KMS-11 (cell line): ENCODE results near the gene DHRS2.

ENCODE experiments used
- H2AFZ ChIP-seq: fragments of 200-600 bp; sonication (generic); 2 replicates; pipeline ENCODE4 v1.6.1; 2016; ENCODE audit warnings: antibody characterized with exemption, mixed run types, low read depth
- H3K27ac ChIP-seq: fragments of 200-600 bp; sonication (generic); 2 replicates; pipeline ENCODE4 v1.6.1; 2016; ENCODE audit warnings: mild to moderate bottlenecking, mixed run types
- H3K27me3 ChIP-seq: fragments of 200-600 bp; sonication (generic); 2 replicates; pipeline ENCODE4 v1.6.1; 2017; ENCODE audit warnings: mild to moderate bottlenecking, low read depth, mixed run types, moderate library complexity; ENCODE audit not compliant: insufficient read depth
- H3K36me3 ChIP-seq: fragments of 200-600 bp; sonication (generic); 2 replicates; pipeline ENCODE4 v1.6.1; 2017; ENCODE audit warnings: mild to moderate bottlenecking, mixed run types; ENCODE audit not compliant: insufficient read depth
- H3K4me1 ChIP-seq: fragments of 200-600 bp; sonication (generic); 2 replicates; pipeline ENCODE4 v1.6.1; 2016; ENCODE audit warnings: mild to moderate bottlenecking, low read depth, mixed run types; ENCODE audit not compliant: poor library complexity, severe bottlenecking
- H3K4me2 ChIP-seq: fragments of 200-600 bp; sonication (generic); 2 replicates; pipeline ENCODE4 v1.7.0; 2016; ENCODE audit warnings: mild to moderate bottlenecking, mixed run types
- H3K4me3 ChIP-seq: fragments of 200-600 bp; sonication (generic); IDR thresholded peaks from 2 replicates; pipeline ENCODE4 v1.6.1; 2017; ENCODE audit warnings: low read depth, low read length, mixed read lengths; ENCODE audit not compliant: insufficient read depth
- H3K79me2 ChIP-seq: fragments of 200-600 bp; sonication (generic); 2 replicates; pipeline ENCODE4 v1.6.1; 2016; ENCODE audit warnings: low read depth, mixed run types; ENCODE audit not compliant: insufficient read depth
- H3K9ac ChIP-seq: fragments of 200-600 bp; sonication (generic); 2 replicates; pipeline ENCODE4 v1.6.1; 2016; ENCODE audit warnings: mild to moderate bottlenecking, mixed run types
- H4K20me1 ChIP-seq: fragments of 200-600 bp; sonication (generic); 2 replicates; pipeline ENCODE4 v1.6.1; 2016; ENCODE audit warnings: mild to moderate bottlenecking, mixed run types; ENCODE audit not compliant: insufficient read depth
- CTCF ChIP-seq: fragments of 200-600 bp; sonication (generic); conservative IDR thresholded peaks from 2 replicates; pipeline ENCODE4 v1.6.1; 2017; ENCODE audit warnings: low read depth, mild to moderate bottlenecking, antibody characterized with exemption, low read length, moderate library complexity, mixed read lengths

DHRS2 gene

GRCh38 chr14:23663127-23663526 is 27.0 kb downstream of the DHRS2 start:
- H3K4me2 ChIP-seq: no peak overlapping the region
- no peak for TF ChIP-seq CTCF
- H3K4me1 ChIP-seq: no peaks in the 10 kb centered on the region
- no peaks in the 10 kb centered on the region for H4K20me1 ChIP-seq
- H3K27me3 ChIP-seq: no peaks in the 10 kb centered on the region
- H3K9ac ChIP-seq: no peak overlapping the region
- no peak overlapping the region for H2AFZ ChIP-seq
- H3K79me2 ChIP-seq: no peaks in the 10 kb centered on the region
- H3K27ac ChIP-seq: no peak overlapping the region
- no peak overlapping the region for H3K4me3 ChIP-seq
- no peaks in the 10 kb centered on the region for H3K36me3 ChIP-seq

GRCh38 chr14:23663711-23664110 is 27.5 kb downstream of the DHRS2 start:
- no peaks in the 10 kb centered on the region for H3K4me1 ChIP-seq
- no peak overlapping the region for H3K27ac ChIP-seq
- no peaks in the 10 kb centered on the region for H3K27me3 ChIP-seq
- no peak for TF ChIP-seq CTCF
- H3K79me2 ChIP-seq: no peaks in the 10 kb centered on the region
- no peaks in the 10 kb centered on the region for H3K36me3 ChIP-seq
- no peak overlapping the region for H3K9ac ChIP-seq
- H2AFZ ChIP-seq: no peak overlapping the region
- H3K4me3 ChIP-seq: no peak overlapping the region
- no peak overlapping the region for H3K4me2 ChIP-seq
- H4K20me1 ChIP-seq: no peaks in the 10 kb centered on the region

GRCh38 chr14:23664207-23664885 is 28.2 kb downstream of the DHRS2 start:
- Histone ChIP-seq H3K9ac (no peak overlapping the region), H3K27me3 (no peaks in the 10 kb centered on the region), H3K4me3 (no peak overlapping the region), H3K36me3 (no peaks in the 10 kb centered on the region), H2AFZ (no peak overlapping the region), H3K79me2 (no peaks in the 10 kb centered on the region), H3K4me2 (no peak overlapping the region), H4K20me1 (no peaks in the 10 kb centered on the region), H3K27ac (no peak overlapping the region), H3K4me1 (no peaks in the 10 kb centered on the region)
- TF ChIP-seq CTCF: no peak

GRCh38 chr14:23665302-23666016 is 29.3 kb downstream of the DHRS2 start:
- H3K4me3 ChIP-seq: no peak overlapping the region
- TF ChIP-seq CTCF: no peak
- H4K20me1 ChIP-seq: no peaks in the 10 kb centered on the region
- no peak overlapping the region for H3K4me2 ChIP-seq
- H3K27me3 ChIP-seq: no peaks in the 10 kb centered on the region
- no peak overlapping the region for H2AFZ ChIP-seq
- no peaks in the 10 kb centered on the region for H3K79me2 ChIP-seq
- no peaks in the 10 kb centered on the region for H3K36me3 ChIP-seq
- H3K4me1 ChIP-seq: no peaks in the 10 kb centered on the region
- no peak overlapping the region for H3K9ac ChIP-seq
- H3K27ac ChIP-seq: no peak overlapping the region
